BJ (cell line): ENCODE measurements around the gene CTRB2. TPM values are rescaled to one million over a fixed set of nuclear protein-coding genes. Genes with fewer than 3 reads are reported as not detected.
"Not testable (repeated sequence)": the region's sequence is repeated elsewhere in the genome, so short reads cannot be mapped to it uniquely, and the experiment has no call there.

Source experiments
- CTCF ChIA-PET: fragments of 350-600 bp; formaldehyde crosslinking; extraction: SDS; loops from one replicate; lab custom pipeline; 2021; ENCODE audit warnings: antibody characterized with exemption, inconsistent platforms; lab: Yijun Ruan, JAX
- POLR2A ChIA-PET: fragments of 300-600 bp; sonication (Branson Sonifier 250); formaldehyde crosslinking; extraction: SDS; loops from one replicate; lab custom pipeline; 2021; ENCODE audit warnings: antibody characterized with exemption; lab: Charles Lee
- DNase-seq: peaks from one replicate; pipeline ENCODE4 v3.0.0-alpha.2; 2011; ENCODE audit warnings: low read depth
- H3K27me3 ChIP-seq: 2 replicates; pipeline ENCODE4 v1.6.0; 2011; ENCODE audit warnings: low read length; ENCODE audit not compliant: control insufficient read depth, insufficient read depth
- H3K36me3 ChIP-seq: 2 replicates; pipeline ENCODE4 v1.5.1; 2011; ENCODE audit warnings: low read length; ENCODE audit not compliant: control insufficient read depth, insufficient read depth
- H3K4me3 ChIP-seq: 2 replicates; pipeline ENCODE4 v1.5.1; 2011; ENCODE audit warnings: low read depth, mild to moderate bottlenecking, control low read depth, low read length
- polyA plus RNA-seq: library from polyadenylated mRNA; depleted of rRNA; stranded (reverse); fragments of >200 nt; gene quantifications from 2 replicates; pipeline ENCODE4 v1.2.3, GENCODE V29; 2011
- TF ChIP-seq, protein P1 (sequence below): IDR thresholded peaks from 2 replicates; pipeline ENCODE4 v1.5.1; 2011; ENCODE audit warnings: low read depth, mild to moderate bottlenecking, control low read depth, inconsistent platforms, low read length, moderate library complexity; ENCODE audit not compliant: insufficient read depth

The CTRB2 gene
- polyA plus RNA-seq, 1 experiment, result not detected

DNA sequence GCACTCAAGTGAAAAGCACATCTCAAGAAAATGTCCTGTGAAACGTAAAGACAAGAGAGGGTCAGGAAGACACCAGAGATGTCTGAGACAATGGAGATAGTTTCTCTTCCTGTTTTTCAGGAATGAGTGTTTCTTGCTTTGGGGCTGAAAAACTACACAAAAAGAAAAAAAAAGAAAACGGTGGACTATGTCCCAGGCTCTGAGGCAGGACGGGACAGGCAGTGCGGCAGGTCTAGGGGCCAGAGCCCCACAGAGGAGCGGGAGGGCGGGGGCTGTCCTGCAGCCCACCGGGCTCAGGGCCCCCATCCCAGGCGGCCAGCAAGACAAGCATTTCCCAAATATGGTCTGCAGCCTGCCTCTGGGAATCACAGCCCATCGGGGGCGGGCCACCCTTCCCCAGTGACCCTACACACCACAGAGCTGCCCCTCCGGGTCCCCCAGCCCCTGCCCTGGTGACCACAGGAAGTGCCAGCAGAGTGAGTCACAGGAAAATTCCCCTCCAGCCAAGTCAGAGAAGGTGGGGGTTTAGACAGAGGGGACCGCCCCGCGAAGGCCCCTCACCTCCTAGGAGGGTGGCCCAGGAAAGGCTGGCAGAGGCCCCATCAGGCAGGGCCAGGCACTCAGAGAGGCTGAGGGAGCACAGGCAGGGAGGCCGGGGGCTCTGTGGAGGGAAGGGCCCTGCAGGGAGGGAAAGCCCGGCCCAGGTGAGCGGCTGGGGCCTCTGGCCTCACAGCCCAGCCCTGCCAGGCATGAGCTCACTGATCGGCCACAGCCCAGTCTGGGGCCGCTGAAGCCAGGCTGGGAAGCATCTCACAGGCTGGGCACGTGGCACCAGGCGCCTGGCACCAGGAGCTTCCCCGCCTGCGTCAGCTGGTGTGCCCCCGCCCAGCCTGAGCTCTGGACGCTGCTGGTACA, 38.1 kb upstream of the CTRB2 start:
- Histone ChIP-seq H3K36me3 (peaks cover 30% of the 10 kb centered on the region), H3K4me3 (no peak overlapping the region), H3K27me3 (no peaks in the 10 kb centered on the region)
- TF ChIP-seq, protein P1, sequence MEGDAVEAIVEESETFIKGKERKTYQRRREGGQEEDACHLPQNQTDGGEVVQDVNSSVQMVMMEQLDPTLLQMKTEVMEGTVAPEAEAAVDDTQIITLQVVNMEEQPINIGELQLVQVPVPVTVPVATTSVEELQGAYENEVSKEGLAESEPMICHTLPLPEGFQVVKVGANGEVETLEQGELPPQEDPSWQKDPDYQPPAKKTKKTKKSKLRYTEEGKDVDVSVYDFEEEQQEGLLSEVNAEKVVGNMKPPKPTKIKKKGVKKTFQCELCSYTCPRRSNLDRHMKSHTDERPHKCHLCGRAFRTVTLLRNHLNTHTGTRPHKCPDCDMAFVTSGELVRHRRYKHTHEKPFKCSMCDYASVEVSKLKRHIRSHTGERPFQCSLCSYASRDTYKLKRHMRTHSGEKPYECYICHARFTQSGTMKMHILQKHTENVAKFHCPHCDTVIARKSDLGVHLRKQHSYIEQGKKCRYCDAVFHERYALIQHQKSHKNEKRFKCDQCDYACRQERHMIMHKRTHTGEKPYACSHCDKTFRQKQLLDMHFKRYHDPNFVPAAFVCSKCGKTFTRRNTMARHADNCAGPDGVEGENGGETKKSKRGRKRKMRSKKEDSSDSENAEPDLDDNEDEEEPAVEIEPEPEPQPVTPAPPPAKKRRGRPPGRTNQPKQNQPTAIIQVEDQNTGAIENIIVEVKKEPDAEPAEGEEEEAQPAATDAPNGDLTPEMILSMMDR, result no peak
- ChIA-PET POLR2A (interaction anchor here (0.5 kb wide), 1 partner anchor 8 kb away, joined by 3 read pairs; no protein-coding TSS in a partner anchor), CTCF (interaction anchor here (1.0 to 2.7 kb wide), 4 partner anchors 11 to 140 kb away, joined by 3 to 14 read pairs (median 4); no protein-coding TSS in a partner anchor)
- peak; percentile 80 for DNase-seq

DNA sequence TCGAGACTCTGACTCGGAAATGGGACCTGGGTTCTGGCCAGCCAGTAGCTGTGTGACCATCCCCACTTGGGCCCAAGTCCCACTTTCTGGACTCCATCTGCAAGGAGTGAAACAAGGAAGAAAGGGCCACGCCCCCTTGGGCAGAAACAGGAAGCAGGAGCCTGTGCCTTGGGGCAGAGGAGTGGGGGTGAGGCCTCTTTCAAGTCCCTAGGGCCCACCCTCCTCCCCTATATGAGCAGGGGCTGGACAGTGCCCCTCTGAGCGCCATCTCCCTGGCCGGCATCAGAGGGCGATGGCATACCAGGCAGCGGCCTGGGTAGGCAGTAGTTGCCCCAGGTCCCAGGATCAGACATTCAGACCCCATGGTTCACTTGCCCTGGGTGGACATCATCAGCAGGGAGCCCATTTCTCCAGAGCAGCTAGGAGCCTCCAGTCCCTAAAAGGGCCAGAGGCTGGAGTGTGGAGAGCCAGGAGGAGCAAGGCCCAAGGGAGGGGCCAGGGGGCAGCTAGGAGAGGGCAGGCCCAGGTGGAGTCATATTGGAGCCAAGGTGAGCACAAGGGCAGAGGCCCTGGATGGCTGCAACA, 37.4 kb upstream of the CTRB2 start:
- CTCF ChIA-PET, result interaction anchor here (0.6 to 2.7 kb wide), 4 partner anchors 9 to 141 kb away, joined by 3 to 14 read pairs (median 4); no protein-coding TSS in a partner anchor
- POLR2A ChIA-PET, result interaction anchor here (0.5 kb wide), 1 partner anchor 9 kb away, joined by 3 read pairs; no protein-coding TSS in a partner anchor
- DNase-seq, result no peak
- no peak overlapping the region for H3K4me3 ChIP-seq
- H3K27me3 ChIP-seq, result no peaks in the 10 kb centered on the region
- H3K36me3 ChIP-seq, result peaks cover 38% of the 10 kb centered on the region
- TF ChIP-seq, protein P1, result no peak

DNA sequence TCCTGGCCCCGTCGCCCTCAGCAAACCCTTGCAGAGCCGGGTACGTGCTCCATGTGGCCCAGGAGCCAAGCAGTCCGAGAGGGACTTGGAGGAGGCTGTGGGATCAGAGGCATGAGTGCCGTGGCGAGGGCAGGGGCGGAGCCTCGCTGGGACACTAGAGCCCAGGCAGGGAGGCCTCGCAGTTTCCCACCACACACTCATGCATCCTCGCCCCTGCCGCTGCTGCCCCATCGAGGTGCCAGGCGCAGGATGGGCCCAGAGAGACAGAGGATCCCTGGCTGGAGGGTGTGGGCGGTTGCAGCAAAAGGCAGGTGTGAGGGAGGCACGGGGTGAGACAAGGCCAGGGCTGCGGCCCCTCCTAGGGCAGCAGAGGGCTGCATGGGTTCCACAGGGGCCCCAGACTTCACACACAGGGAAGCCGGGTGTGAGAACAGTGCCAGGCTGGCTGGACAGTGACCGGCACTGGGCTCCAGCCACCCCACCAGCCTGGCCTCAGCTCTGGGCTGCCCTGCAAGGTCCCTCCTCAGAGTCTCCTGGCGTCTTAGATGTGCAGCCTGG, 36.8 kb upstream of the CTRB2 start:
- CTCF ChIA-PET, result interaction anchor here (0.6 to 2.7 kb wide), 4 partner anchors 9 to 142 kb away, joined by 3 to 14 read pairs (median 3); no protein-coding TSS in a partner anchor
- Histone ChIP-seq H3K36me3 (peaks cover 39% of the 10 kb centered on the region), H3K27me3 (no peaks in the 10 kb centered on the region), H3K4me3 (no peak overlapping the region)
- no peak for DNase-seq
- POLR2A ChIA-PET, result interaction anchor here (0.6 kb wide), 1 partner anchor 137 kb away, joined by 3 read pairs; no protein-coding TSS in a partner anchor
- TF ChIP-seq, protein P1, result no peak

DNA sequence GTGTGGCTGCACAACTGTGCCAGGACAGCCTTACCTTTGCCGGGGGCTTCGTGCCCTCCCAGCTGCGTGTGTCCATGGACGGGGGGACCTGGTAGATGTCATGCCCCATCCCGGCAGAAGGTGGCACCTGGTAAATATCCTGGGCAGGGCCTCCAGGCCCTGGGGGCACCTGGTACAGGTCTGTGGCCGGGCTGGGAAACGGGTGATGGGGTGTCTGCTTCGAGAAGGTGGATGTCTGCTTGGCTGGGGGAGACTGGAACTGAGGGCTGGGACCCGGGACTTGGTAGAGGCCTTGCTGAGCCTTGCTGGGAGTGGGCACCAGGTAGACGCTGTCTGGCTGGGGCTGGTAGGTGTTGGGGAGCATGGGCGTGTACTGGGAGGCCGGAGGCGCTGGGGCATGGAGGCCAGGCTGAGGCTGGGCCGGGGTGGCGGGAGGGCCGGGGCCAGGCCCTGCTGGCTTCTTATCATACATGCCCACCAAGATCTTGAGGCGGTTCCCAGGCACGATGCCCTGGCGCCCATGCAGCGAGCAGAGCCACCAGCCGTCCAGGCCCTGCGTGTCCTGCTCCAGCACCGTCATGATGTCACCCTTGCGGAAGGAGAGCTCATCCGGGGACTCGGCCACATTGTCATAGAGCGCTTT, 35.6 kb upstream of the CTRB2 start:
- H3K4me3 ChIP-seq, POLR2A ChIA-PET, DNase-seq, H3K27me3 ChIP-seq: not testable (repeated sequence)
- CTCF ChIA-PET, result interaction anchor here (0.8 to 1.1 kb wide), 3 partner anchors 9 to 143 kb away, joined by 3 to 5 read pairs (median 3); no protein-coding TSS in a partner anchor
- H3K36me3 ChIP-seq, result peaks cover 41% of the 10 kb centered on the region

DNA sequence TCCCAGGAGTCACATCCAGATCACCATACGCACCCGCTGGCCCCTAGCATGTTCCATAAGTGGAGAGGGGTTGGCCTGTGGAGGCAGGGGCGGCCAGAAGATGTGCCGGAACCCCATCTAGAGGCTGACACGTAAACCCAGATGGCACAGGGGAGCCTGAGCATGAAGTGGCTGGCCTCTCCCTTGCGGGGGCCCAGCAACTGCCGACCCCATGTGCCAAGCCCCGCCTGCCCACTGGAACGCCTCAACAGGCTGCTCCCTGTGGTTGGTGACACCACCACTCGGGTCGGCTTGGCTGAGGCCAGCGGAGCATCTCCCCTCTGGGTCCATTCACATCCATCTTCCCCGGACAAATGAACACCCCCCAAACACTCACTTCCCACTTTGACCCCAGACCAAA, 35.0 kb upstream of the CTRB2 start:
- TF ChIP-seq, protein P1, result no peak
- H3K27me3 ChIP-seq, result no peaks in the 10 kb centered on the region
- no peak overlapping the region for H3K4me3 ChIP-seq
- ChIA-PET POLR2A (no interaction called here), CTCF (interaction anchor here (1.1 kb wide), 1 partner anchor 138 kb away, joined by 3 read pairs; no protein-coding TSS in a partner anchor)
- no peak for DNase-seq
- peaks cover 45% of the 10 kb centered on the region for H3K36me3 ChIP-seq
